Stimulated activated CD8-positive, alpha-beta memory T cell treated with anti-CD3 and anti-CD28 coated beads, Interleukin-7, amount 100 ng/mL, for 4 hours (primary cell): ENCODE measurements around the gene TSPAN18.

ENCODE experiments used
- DNase-seq, 2 donors: peaks; one replicate each; pipeline ENCODE4 v3.0.0-alpha.2; 2020; ENCODE audit warnings: low read depth in 2 of 2

The TSPAN18 gene

DNA sequence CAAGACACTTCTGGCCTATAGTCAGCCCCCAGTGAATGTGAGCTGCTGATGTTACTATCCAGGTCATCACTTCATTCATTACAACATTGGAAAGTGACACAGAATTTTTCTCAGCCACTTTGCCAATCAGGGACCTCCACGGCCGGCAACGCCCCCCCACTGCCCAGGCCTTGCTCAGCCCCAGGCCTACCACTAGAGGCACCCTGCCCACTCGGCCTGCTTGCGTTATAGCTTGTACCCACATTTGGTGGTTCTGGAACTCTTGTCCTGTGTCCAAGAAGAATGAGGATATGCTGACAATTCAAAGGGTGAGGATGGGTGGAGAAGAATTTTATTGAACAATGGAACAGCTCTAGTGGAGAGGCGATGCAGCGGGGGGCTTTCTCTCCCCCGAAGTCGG is 96.2 kb downstream of the TSPAN18 start:
- no peak for DNase-seq

DNA sequence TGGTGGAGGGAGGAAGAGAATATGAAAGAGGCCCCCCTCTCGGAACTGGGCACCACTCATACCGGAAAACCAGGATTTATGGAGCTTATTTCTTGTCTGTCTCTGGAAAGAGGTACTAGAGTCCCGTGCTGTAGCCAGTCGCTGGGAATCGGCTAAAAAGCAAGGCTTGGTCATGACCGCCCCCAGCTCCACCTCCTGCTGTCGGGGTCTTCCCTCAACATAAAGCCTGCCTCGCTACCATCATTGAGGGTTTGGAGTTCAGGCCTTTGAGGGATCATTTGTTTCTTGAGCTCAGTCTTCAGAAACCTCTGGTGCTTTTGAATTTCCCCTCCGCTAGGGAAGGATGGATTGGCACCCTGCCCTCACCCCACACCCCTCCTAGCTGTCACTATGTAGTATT is 97.1 kb downstream of the TSPAN18 start:
- no peak for DNase-seq

DNA sequence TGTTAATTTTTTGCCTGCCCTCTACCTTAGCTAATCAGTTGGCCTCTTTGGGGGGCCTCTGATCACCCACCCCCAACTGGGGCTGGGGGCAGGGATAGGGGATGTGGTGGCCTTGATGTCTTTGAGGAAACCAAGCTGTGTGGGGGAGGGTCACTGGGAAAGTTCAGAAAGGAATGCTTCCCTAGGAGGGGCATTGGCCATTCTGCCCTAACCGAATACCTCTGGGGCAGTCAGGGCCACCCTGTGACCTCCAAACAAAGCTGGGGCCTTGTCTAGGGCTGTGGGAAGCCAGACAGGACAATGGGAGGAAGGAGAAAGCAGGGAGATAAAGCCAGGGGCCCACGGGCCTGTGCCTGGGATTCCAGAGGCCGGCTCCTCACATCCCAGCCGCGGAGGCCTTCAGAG is 97.5 kb downstream of the TSPAN18 start:
- DNase-seq = no peak

DNA sequence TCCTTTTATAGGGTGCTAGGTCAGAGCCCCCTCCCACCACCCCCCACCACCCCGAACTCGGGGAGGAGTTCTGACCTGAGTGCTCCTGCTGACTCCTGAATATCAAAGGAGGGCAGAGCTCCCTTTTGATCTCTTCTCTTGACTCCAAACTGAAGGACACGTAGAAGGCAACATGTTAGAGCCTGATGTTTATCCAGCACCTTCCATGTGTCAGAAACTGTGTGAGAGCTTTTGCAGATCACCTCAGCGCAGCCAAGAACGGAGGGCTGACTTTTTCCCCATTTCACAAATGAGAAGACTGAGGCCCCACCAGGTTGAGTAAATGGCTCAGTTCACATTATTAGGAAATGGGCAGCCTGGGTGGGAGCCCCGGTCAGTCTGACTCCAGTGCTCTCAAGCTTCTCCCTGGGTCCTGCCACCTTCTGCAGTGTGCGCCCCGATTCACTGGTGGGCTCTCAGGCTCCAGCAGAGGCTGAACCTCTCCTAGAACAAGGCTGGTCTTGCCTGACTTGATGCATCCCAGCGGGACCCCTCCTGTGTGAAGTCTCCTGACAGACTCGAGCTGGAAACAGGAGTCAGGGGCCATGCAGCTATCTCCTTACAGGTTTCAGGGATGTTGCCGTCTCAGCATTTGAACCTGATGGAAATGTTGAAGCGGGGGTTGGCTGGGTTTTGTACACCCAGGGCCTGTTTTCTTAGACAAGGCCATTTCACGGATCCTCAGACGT is 98.5 kb downstream of the TSPAN18 start:
- DNase-seq = no peak

DNA sequence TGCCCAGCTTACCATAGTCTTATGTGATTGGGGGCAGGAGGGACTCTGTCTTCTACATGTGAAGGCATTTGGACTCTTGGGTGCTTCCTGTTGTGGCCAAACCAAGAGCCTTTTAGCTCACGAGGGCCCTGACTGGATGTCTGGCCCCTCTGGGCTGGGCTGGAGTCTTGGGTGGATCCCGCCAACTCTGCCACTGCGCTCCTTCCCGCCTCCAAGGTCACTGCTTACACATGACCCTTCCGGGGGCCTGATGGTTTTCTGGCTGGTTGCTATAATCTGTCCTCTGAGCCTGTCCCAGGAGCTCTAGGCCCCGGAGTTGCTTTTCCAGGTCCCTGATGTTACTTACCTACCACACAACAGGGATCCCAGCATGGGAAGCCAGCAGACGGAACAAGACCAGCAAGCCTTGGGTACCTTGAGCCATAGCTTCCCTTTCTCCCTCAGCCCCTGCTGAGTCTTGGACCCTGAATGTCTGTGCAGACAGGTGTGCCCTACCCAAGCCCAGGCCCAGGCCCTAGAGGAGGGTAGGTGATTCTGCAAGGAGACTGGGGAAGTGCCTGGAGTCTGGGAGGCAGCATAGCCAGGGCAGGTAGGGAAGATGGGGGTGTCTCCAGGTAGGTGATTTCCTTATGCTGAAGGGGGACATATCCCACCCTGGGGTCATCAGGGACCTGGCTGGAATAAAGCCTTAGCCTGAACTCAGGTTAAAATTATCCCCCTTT is 100.3 kb downstream of the TSPAN18 start:
- no peak for DNase-seq

DNA sequence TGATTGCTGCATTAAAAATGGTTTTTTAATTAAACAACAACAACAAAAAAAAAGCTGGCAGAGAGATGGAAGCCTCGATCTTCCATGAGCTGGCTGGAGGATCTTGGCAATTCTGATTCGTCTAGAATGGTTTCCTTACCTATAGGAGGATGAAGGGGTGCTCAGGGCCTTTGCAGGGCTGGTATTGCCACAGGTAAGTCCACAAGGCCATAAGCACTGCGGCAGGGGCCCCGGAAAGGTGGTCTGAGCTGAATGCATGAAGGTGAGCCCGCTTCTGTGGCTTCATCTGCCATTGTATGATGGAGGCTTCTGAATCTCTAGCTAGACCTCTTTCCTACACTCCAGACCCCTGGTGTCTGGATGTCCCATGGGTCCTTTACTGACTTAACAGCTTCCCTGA is 101.5 kb downstream of the TSPAN18 start:
- no peak for DNase-seq

DNA sequence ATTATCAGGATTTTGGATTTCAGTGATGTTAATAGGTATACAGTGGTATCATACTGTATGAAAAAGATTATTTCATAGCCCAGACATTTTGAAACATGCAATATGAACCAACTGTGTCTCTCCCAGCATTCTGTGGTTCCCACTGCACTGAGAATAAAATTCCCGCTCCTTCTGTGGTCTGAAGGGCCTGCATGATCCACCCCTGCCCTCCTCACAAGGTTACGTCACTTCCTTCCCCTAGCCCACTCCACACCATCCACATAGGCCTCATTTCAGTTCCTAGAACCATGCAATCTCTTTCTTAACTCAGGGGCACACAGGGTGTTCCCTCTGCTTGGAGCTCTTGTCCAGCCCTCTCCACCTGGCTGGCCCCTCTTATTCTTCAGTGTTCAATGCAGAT is 103.1 kb downstream of the TSPAN18 start:
- no peak for DNase-seq

DNA sequence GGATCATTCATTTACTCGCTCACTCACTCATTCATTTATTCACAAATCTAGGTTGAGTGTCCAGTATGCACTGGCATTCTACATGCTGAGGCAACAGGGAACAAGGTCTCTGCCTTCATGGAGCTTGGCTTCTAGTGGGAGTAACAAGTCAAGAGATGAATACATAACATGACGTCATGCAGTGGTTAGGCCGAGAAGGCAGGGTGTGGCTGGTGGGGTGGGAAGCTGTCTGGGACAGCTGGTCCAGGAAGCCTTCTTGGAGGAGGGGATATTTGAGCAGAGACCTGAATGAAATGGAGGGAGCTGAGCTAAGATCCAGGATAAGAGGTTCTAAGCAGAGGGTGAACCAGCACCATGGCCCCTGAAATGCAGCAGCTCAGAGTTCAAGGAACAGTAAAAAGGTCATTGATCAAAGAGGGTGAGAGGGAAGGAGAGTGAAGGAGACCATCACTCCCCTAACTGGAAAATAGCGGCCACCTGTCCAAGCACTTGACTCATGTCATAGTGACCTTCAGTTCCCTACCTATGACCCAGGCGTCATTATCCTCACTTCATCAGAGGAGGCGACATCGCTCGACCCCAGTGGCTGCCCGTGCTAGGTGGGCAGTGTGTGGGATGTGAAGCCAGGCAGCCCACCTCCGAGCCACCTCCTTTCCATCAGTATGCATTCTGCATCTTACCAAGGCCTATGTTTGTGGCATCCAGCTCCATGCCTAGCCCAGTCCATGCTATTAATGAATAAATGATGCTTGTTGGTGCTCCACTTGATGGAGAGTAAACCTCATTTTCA is 105.0 kb downstream of the TSPAN18 start:
- no peak for DNase-seq

DNA sequence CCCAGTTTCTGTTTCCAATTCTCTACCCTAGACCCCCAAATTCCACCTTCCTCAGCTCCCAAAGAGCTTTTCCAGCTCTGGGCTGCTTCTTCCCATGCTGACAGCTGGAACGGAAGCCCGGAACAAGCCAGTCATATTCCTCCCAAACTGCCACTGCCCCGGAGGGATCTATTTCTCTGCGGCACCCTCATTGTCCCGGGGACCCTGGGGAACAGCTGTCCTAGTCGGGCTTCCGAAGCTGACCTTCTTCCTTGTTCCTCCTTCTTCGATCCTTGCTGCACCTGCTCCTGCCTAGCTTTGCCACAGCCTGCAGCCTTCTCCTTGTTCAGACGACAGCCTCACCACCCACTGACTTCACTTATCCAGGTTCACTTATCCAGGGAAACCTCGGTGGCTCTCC is 105.7 kb downstream of the TSPAN18 start:
- no peak for DNase-seq

DNA sequence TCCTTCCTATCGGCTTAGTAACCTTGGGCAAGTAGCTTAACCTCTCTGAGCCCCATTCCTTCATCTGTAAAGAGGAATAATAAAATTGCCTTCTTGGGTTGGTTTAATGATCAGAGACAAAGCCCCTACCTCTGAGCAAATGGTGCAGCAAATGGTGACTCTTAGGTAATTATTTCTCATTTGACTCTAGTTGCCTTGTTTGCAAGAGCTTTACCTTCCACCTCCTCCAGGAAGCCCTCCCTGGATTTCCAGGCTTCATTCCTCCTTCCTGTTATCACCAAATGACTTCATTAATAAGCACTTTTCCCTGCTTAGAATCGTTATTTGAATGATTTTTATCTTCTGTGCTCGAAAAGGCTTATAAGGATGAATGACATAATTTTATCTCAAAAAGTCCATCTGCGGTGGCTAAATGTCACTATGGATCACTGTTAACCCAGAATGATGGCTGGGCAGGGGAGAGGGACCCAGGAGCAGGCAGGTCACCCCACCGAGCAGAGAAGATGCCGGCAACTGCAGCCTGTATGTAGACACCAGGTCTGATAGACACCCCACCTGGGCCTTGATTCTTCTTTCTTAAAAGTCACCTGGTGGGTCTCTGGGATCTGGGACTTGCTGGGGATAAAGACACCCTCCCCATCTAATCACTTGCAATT is 106.6 kb downstream of the TSPAN18 start:
- DNase-seq = no peak

DNA sequence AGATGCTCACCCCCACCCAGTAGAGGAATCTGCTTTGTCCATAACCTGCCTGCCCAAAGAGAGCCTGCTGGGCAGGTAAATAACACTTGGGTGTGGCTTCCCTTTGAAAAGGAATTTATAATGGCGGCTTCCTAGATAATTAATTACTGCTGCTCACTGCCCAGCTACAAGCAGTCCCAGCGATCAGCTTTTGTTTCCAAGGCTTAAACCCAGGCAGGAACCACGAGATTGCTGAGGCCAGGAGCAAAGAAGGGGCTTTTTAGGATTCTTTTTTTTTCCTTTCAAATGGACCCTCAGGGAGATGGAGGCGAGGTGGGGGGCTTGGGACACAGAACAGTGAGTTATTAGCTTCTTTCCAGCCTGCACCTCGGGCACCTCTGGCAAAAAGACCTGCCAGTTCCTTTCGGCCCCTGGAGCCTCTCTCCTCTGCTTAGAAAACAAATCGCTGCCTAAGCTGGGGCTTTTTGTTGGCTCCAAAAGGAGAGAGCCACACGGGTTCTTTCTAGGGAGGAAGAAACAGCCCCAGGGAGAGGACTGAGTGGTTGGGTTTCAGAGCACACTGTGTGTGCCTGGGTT is 107.2 kb downstream of the TSPAN18 start:
- no peak for DNase-seq

DNA sequence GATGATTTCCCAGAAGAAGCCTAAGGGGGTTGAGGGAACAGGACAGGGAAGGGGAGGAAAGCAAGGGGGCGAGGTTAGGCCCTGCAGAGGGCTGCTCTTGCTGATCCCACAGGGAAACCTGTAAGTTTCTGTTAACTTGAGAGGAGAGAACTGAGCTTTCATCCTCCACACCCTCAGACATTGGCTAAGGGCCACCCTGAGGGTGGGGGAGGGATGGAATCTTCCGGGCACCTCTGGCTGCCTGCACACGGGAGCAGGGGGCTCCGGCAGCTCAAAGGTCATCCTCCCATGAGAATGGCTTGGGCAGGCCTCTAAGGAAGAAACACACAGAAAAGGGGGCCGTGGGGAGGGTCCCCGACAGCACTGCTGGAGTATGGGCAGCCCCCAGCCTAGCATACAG is 108.1 kb downstream of the TSPAN18 start:
- no peak for DNase-seq

DNA sequence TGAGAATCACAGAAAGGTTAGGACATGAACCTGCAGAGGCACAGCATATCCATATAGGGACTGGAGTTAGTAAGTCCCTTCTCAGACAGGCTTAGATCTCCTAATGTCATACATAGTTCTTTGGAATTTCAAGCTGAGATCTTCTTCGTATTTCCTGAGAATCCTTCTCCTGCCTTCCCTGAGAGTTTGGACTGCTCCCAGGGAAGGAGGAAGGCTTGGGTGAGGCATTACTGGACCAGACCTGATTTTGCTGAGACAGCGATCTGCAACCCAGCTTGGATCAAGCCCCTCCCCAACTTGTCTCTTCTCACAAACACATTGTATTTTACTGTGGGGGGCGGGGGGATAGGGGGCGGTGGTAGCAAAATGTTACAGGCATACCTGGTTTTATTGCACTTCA is 108.5 kb downstream of the TSPAN18 start:
- no peak for DNase-seq

DNA sequence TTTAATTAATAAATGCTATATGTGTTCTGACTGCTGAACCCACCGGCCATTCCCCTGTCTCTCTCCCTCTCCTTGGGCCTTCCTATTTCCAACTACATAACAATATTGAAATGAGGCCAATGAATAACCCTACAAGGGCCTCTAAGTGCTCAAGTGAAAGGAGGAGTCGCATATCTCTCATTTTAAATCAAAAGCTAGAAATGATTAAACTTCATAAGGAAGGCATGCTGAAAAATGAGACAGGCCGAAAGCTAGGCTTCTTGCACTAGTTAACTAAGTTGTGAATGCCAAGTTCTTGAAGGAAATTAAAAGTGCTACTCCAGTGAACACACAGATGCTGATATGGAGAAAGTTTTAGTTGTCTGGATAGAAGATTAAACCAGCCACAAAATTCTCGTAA is 109.2 kb downstream of the TSPAN18 start:
- no peak for DNase-seq

DNA sequence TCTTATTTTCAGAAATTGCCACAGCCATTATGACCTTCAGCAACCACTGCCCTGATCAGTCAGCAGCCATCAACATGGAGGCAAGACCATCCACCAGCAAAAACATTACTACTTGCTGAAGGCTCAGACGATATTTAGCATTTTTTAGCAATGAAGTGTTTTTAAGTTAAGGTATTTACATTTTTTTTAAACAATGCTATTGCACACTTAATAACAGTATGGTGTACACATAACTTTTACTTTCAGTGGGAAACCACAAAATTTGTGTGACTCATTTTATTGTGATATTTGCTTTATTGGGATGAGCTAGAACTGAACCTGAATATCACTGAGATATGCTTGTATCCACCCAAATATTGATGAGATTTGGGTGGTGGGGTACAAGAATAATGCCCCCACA is 110.9 kb downstream of the TSPAN18 start:
- no peak for DNase-seq

DNA sequence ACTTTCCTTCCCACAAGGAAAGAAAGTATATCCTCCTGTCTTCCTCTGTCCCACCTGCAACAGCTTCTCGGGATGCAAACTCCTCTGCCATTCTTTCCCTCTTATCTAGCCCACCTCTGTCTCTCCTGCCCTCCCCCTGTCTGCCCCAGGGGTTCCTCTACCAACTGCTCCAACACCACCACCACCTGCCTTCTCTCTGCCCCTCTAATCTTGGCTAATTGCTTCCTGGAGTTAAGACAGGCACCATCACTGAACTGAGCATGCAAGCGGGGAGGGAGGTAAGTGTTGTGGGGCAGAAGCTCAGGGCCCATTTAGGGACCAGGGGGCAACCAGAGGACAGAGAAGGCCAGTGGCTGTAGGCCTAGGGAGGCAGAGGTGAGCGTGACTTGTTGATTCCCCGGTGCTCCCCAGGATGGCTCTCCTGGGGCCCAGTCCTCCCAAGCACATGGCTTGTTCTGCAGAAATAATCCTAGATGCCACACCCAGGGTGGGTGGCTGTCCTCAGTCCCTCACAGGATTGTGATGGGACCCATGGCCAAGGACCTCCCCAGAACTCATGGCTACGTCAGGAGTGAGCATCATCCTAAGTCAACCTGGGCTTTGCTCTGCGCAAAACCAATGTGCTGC is 112.8 kb downstream of the TSPAN18 start:
- no peak for DNase-seq

DNA sequence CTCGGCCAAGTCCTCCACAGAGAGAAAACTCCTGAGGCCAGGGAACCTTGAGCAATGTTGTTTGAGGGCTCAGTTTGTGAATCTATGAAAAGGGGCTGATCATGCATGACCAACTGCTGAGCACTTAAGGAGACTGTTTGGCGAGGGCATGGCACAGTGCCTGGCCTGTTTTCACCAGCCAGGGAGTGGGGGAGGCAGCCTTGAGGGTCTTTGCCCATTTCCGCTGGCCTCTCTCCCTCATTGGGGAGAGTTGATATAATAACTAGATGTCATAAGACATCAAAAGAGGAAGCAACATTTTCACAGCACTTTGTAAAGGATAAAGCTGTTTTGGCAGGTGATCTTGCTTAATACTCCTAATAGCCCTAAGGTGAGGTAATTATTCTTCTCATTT is 113.3 kb downstream of the TSPAN18 start:
- DNase-seq = no peak

DNA sequence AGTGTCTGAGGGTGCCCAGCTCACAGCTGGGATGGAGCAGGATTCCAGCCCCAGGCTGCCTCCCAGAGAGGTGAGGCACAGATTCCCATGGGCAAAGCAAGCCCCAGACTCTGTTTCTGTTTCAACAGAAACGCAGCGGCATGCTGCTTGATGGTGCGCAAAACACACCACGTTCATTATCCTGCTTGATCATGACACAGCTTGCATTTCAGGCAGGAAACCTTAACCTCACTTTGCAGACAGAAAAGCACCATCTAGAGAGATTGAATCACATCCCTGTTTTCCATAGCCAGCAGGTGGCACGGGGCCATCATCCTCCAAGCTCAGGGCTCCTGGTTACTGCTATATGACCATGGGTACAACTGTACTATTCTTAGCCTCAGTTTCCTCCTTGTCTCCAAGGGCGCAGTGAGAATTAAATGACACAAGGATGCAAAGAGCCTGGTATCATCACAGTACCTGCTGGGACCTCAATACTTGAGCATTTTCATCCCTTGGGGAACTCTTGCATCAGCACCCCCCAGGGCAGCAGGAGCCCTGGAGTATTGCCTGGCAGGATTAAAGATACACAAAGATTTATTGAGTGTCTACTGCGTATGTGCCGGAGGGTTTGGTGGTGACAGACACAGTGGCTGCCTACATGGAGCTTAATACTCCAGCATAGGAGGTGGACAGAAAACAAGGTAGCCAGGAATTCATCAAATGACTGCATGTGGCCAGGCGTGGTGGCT is 113.9 kb downstream of the TSPAN18 start:
- DNase-seq = no peak

DNA sequence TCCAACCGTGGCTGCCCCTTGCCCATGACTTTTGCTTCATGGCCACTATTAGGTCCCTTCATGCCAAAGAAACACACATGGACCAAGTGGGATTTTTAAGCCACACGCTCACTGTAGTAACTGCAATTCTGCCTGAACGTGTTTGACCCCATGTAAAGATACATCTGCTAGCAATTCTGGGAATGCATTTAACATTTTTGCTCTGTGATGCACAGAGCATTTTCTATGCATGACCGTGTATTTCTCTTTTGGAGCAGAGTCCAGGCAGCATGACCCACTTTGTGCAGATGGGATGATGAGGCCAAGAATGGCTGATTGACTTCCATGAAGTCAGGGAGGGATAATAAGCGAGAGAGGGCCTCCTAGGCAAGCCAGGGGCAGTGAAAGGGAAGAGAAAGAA is 115.5 kb downstream of the TSPAN18 start:
- no peak for DNase-seq

DNA sequence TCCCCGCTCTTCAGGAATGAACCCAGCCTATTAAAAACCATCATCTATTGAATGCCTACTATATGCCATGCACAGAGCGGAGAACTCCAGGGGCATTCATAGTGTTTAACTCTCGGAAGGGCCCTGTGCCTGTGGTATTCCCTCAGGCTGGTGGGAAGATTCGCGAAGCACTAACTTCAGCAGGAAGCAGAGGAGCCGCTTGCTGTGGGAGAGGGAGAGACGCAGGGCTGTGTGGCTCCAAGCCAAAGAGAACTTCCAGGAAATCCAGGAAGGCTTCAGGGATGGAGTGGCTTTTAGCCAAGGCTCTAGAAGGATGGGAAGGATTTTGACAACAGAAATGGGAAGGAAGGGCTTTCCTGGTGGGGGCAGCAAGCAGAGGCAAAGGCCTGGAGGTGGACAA is 120.1 kb downstream of the TSPAN18 start:
- DNase-seq = no peak

DNA sequence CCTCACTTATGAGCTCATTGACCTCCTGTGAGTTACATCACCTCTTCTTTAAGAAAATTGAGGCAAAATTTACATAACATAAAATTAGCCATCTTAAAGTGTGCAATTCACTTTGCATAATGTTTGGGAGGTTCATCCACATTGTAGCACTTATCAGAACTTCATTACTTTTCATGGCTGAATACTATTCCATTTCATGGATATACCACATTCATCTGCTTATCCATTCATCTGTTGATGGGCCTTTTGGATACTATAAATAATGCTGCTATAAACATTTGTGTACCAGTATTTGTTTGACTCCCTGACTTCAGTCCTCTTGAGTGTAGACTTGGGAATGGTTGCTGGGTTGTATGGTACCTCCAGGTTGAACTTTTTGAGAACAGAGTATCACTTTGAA is 120.6 kb downstream of the TSPAN18 start:
- DNase-seq = no peak
